Loucy (cell line): ENCODE measurements around the gene NUTM2F.
"Not testable (repeated sequence)": the region's sequence is repeated elsewhere in the genome, so short reads cannot be mapped to it uniquely, and the experiment has no call there.

Experiments
- H2AFZ ChIP-seq: fragments of 200-600 bp; sonication (generic); 2 replicates; pipeline ENCODE4 v1.6.0; 2016; ENCODE audit warnings: antibody characterized with exemption, mild to moderate bottlenecking, low read length, moderate library complexity
- H3F3A ChIP-seq: fragments of 200-600 bp; 2 replicates; pipeline ENCODE4 v1.6.0; 2016; ENCODE audit warnings: antibody characterized with exemption, low read depth, mild to moderate bottlenecking
- H3K27me3 ChIP-seq: fragments of 200-600 bp; sonication (generic); 2 replicates; pipeline ENCODE4 v1.6.1; 2014; ENCODE audit warnings: low read length, mild to moderate bottlenecking; ENCODE audit not compliant: insufficient read depth, poor library complexity, severe bottlenecking
- H3K36me3 ChIP-seq: fragments of 200-600 bp; sonication (generic); 2 replicates; pipeline ENCODE4 v1.6.1; 2016; ENCODE audit warnings: low read length; ENCODE audit not compliant: insufficient read depth
- H3K4me1 ChIP-seq: fragments of 200-600 bp; sonication (generic); 2 replicates; pipeline ENCODE4 v1.5.1; 2014; ENCODE audit warnings: low read length, mild to moderate bottlenecking; ENCODE audit not compliant: insufficient read depth, poor library complexity, severe bottlenecking
- H3K4me2 ChIP-seq: fragments of 200-600 bp; sonication (generic); 2 replicates; pipeline ENCODE4 v1.6.0; 2014; ENCODE audit warnings: antibody characterized with exemption, low read length, low read depth, mild to moderate bottlenecking; ENCODE audit not compliant: poor library complexity, severe bottlenecking
- H3K4me3 ChIP-seq: fragments of 200-600 bp; sonication (generic); 2 replicates; pipeline ENCODE4 v1.5.1; 2014; ENCODE audit warnings: low read length, mild to moderate bottlenecking, mixed read lengths; ENCODE audit not compliant: poor library complexity, severe bottlenecking
- H3K79me2 ChIP-seq: fragments of 200-600 bp; sonication (generic); 2 replicates; pipeline ENCODE4 v1.6.1; 2014; ENCODE audit warnings: low read length; ENCODE audit not compliant: insufficient read depth
- H3K9ac ChIP-seq: fragments of 200-600 bp; sonication (generic); 2 replicates; pipeline ENCODE4 v1.6.0; 2014; ENCODE audit warnings: mild to moderate bottlenecking, low read depth, low read length, moderate library complexity; ENCODE audit not compliant: poor library complexity, severe bottlenecking
- H3K9me2 ChIP-seq: fragments of 200-600 bp; sonication (generic); replicated peaks from 2 replicates; pipeline ENCODE4 v1.6.1; 2016; ENCODE audit warnings: low read depth, low read length, mixed read lengths
- H3K9me3 ChIP-seq: fragments of 200-600 bp; sonication (generic); 2 replicates; pipeline ENCODE4 v1.6.1; 2014; ENCODE audit warnings: mild to moderate bottlenecking, antibody characterized with exemption, low read length, low read depth; ENCODE audit not compliant: insufficient read depth
- H4K20me1 ChIP-seq: fragments of 200-600 bp; sonication (generic); 2 replicates; pipeline ENCODE4 v1.6.0; 2014; ENCODE audit warnings: antibody characterized with exemption, low read length, mild to moderate bottlenecking; ENCODE audit not compliant: insufficient read depth, poor library complexity, severe bottlenecking

Gene NUTM2F

DNA sequence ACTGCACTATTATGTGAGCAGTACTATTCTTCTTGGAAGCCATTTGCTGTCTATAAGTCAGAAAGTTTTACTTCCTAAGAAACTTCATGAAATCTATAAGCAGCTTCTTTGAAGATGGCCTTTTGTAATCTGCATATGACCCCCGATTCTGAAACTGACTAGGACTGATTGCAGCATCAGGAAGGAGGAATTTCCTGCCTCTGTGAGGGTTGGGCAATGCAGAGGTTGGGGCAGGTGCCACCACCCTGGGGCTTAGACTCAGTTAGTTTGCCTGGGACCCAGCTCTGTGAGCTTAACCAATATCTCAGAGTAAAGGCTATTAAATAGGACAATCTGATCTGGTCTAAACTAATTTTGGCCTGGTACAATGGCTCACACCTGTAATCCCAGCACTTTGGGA, 28.7 kb upstream of the NUTM2F start:
- H4K20me1 ChIP-seq, H3K4me1 ChIP-seq, H3K79me2 ChIP-seq, H3K9me2 ChIP-seq, H3K36me3 ChIP-seq, H3K4me3 ChIP-seq, H3K4me2 ChIP-seq, H3K27me3 ChIP-seq, H3F3A ChIP-seq, H3K9me3 ChIP-seq, H2AFZ ChIP-seq, H3K9ac ChIP-seq: not testable (repeated sequence)

DNA sequence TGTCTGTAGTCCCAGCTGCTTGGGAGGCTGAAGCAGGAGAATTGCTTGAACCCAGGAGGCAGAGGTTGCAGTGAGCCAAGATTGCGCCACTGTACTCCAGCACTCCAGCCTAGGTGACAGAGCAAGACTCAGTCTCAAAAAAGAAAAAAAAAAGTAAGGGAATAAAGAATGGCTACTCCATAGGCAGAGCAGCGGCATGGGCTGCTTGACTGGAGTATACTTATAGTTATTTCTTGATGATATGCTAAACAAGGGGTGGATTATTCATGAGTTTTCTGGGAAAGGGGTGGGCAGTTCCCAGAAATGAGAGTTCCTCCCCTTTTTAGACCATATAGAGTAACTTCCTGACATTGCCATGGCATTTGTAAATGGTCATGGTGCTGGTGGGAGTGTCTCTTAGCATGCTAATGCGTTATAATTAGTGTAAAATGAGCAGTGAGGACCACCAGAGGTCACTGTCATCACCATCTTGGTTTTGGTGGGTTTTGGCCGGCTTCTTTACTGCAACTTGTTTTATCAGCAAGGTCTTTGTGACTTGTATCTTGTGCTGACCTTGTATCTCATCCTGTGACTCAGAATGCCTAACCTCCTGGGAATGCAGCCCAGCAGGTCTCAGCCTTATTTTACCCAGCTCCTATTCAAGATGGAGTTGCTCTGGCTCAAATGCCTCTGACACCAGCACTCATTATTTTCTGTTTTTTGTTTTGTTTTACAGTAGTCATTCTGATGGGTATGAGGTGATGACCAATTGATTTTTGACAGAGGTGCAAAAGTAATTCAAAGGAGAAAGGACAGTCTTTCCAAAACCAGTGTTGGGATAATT, 23.7 kb upstream of the NUTM2F start:
- not testable (repeated sequence) for H3K27me3 ChIP-seq, H3K4me3 ChIP-seq

DNA sequence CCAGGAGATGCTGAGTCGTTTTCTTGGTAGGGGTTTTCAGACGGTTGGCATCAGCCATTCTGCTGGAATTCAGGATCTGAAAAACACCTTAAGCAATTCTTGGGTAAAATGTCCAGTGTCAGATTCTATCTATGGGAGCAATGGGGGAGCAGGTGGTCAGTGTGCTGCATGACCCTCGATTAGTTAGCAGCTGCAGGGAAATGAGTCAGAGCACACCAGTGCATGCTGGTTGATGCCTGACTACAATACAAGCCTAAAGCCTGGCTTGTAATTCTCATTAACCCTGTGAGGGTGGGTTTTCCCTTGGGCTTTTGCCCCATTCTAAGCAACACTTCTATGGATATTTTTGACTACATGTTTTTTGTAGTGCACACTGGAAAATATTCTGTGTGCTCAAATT, 20.3 kb upstream of the NUTM2F start:
- H3K27me3 ChIP-seq, H2AFZ ChIP-seq, H3K9me2 ChIP-seq, H3K9me3 ChIP-seq, H3K9ac ChIP-seq, H4K20me1 ChIP-seq, H3K79me2 ChIP-seq, H3K4me3 ChIP-seq, H3F3A ChIP-seq, H3K36me3 ChIP-seq, H3K4me2 ChIP-seq, H3K4me1 ChIP-seq: not testable (repeated sequence)

More for the DNA sequence above, 23.7 kb upstream of the NUTM2F start:
- not testable (repeated sequence) for H3K9ac ChIP-seq, H2AFZ ChIP-seq, H4K20me1 ChIP-seq, H3K36me3 ChIP-seq, H3K9me3 ChIP-seq, H3F3A ChIP-seq, H3K4me1 ChIP-seq, H3K9me2 ChIP-seq, H3K4me2 ChIP-seq, H3K79me2 ChIP-seq

DNA sequence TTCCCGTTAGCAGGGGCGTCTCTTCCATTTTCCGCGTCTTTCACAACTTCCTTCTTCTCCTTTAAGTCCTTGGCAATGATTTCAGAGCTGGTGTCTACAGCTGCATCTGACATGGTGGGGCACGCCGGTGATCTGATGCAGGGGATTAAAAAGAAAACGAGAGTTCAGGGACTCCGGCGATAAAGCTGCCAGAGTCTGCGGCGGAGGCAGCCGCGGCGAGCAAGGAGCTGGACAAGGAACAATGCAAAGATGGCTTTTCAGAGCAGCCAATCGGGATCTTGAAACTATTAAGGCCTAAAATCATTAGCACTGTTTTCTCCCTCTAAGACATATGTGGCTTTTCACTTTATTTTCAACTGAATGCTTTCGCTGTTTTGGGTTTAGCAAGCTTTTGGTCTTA, 19.0 kb upstream of the NUTM2F start:
- not testable (repeated sequence) for H3K9me2 ChIP-seq, H3K9me3 ChIP-seq, H3F3A ChIP-seq, H3K4me2 ChIP-seq, H4K20me1 ChIP-seq, H3K4me3 ChIP-seq, H2AFZ ChIP-seq, H3K36me3 ChIP-seq, H3K79me2 ChIP-seq, H3K9ac ChIP-seq, H3K27me3 ChIP-seq, H3K4me1 ChIP-seq

DNA sequence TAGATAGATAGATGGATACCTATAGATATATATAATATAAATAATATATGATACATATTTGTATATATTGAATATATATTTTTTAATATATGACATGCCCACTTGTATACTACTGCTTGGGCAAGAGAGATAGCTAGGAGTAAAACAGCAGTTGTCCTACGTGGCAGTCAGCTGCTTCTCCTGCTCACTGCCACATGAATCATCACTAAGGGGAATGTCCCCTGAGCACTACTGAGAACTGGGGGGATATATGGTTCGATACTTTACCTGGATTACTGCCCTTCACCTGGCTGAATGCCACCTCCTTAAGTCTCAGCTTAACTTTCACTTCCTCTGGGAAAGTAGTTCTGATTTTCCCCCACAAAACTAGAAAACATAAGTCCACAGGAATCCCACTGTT, 13.3 kb upstream of the NUTM2F start:
- H3F3A ChIP-seq, H3K36me3 ChIP-seq, H3K4me2 ChIP-seq, H3K27me3 ChIP-seq, H4K20me1 ChIP-seq, H2AFZ ChIP-seq, H3K4me3 ChIP-seq, H3K9me3 ChIP-seq, H3K9ac ChIP-seq, H3K9me2 ChIP-seq, H3K4me1 ChIP-seq, H3K79me2 ChIP-seq: not testable (repeated sequence)

DNA sequence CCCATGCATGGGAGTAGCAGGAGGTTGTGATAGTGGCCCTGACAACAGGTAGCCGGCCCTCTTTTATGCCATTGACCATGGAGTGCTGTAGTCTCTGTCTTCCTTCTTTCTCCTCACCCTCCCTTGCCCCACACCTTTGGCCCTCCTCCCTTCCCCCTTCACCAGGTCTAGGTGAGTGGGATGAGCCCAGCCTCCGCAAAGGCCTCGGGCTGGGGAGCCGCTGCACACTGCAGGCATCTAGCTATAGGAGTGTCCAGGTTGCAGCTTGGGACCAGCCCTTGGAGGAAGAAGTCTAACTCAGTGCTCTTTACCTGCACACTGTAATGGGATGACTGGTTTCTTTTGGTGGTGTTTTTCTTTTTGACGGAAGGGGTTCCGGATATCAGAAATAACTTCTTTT, 12.3 kb upstream of the NUTM2F start:
- H3K9me2 ChIP-seq, H3F3A ChIP-seq: not testable (repeated sequence)

DNA sequence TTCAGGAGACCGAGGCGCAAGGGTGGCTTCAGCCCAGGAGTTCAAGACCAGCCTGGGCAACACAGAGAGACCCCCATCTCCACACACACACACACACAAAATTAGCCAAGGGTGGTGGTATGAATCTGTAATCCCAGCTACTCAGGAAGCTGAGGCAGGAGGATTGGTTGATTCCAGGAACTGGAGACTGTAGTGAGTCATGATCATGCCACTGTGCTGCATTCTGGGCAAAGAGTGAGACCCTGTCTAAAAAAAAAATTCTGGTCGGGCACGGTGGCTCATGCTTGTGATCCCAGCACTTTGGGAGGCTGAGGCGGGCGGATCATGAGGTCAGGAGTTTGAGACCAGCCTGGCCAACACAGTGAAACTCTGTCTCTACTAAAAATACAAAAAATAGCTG, 11.2 kb upstream of the NUTM2F start:
- not testable (repeated sequence) for H3K4me1 ChIP-seq, H3K36me3 ChIP-seq, H3K9ac ChIP-seq, H3K4me2 ChIP-seq, H3K79me2 ChIP-seq, H3K9me2 ChIP-seq, H3K4me3 ChIP-seq, H2AFZ ChIP-seq, H3K9me3 ChIP-seq, H3K27me3 ChIP-seq, H3F3A ChIP-seq, H4K20me1 ChIP-seq

More for the DNA sequence above, 12.3 kb upstream of the NUTM2F start:
- H4K20me1 ChIP-seq, H3K4me1 ChIP-seq, H3K9ac ChIP-seq, H3K79me2 ChIP-seq, H3K27me3 ChIP-seq, H3K4me2 ChIP-seq, H3K4me3 ChIP-seq, H3K9me3 ChIP-seq, H2AFZ ChIP-seq, H3K36me3 ChIP-seq: not testable (repeated sequence)
